ENCODE data around the gene HMCN2.
A peak's percentile ranks its signal among the peaks of the same experiment; 100 is the strongest.
"Not testable (repeated sequence)": the region's sequence is repeated elsewhere in the genome, so short reads cannot be mapped to it uniquely, and the experiment has no call there.

The HMCN2 gene

DNA sequence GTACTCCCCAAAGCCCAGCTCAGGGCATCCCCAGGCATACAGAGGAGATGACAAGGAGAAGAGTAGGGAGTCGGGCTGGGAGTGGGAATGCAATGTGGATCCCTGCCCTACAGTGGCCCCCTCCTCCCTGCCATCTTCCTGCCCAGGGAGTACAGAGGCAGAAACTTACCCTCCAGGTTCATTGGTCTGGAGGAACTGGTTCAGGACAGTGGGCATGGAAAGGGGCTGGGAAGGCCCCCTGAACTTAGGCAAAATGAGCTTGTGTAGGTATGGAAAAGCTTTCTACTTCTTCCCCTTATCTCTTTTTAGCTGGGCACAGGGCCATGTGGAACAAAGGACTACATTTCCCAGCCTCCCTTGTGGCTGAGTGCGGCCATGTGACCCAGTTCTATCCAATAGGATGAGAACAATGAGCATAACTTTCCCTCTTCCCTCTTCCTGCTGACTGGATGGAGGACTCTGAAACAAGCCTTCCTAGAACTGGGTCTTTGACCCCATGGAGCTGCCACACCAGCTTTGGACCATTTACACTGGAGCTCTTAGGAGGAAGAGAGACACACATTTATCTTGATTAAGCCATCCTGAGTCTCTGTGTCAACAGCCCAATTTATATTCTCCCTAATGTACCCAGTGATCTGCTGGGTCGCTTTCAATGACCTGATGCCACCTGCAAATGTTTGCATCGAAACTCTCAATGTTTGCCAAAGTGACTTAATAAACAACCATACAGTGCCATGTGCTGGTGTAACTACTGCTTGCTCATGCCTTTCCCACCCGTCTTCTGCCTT is 25.0 kb upstream of the HMCN2 start:
- DNase-seq, result peak; percentile 65

DNA sequence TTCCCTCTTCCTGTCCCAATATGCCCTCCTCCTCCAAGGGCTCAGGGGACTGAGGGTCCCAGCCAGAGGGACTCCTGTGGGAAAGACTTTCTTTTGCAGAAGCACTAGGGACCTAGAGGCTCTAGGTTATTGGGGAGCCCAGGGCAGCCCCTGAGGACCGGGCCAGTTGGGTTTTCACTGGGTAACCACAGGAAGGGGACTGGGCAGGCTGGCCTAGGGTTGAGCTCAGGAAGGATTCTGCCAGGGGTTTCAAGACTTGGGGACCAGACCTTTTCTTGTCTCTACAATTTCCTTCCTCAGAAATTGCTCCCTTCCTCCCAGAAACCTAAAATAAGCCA is 24.4 kb upstream of the HMCN2 start:
- DNase-seq, result no peak

DNA sequence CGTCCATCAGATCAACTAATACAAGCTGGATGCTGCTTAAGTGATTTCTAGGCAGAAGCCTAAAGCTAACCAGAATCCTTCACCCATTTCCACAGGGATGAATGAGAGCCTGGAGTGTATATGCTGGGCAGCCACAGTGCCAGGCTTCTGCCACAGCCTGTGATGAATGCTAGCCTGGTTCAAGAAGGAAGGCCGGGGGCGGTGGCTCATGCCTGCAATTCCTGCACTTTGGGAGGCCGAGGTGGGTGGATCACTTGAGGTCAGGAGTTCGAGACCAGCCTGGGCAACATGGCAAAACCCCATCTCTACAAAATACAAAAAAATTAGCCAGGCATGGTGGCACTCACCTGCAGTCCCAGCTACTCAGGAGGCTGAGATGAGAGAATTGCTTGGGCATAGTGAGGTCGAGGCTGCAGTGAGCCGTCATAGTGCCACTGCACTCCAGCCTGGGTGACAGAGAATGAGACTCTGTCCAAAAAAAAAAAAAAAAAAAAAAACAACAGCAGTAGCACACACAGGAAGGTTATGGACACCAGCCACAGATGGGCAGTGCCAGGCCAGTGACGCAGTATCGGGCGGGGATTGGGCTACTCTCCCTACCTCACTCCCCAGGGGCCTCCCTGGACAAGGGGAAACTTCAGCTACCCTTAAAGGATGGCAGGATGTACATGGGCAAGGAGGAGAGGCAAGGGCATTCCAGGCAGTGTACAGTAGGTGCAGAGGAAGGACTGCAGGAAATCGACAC is 23.1 kb upstream of the HMCN2 start:
- DNase-seq, result no peak

DNA sequence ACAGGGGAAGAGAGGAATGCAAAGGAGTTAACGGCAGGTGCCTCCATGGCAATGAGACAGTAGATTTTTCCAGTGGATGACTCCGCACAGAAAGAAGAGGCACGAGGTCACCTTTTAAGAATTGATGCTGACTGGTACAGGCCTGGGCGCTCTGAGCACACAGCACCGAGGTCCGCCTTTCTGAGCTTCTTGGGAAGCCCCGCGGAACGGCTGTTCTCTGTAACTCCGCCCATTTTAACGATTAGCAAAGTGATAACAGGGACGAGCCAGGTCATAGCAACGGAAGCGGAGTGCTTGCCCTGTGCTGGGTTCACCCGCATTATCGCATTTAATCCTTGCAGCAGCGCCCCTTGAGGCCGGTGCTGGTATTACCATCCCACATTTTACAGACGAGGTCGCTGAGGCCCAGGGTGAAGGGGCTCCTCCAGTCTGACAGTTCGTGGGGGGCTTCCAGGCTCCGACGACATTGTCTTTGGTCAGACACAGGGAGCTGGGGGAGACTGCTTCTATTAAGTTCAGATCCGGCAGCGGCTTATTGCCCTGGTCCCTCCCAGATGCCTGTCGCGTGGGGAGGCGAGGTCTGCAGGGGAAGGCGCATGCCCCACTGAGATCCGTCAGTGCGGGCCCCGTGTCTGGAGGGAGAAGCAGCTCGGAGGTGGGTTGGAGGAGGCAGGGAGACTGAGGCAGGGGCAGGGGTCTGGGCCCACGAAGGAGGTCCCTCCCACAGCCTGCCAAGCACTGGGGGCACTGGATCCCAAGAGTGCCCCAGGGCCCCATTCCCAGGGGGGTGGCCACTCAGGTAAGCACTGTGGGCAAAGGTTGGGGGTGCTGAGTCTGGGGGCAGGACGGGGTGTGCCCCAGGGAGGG is 22.3 kb upstream of the HMCN2 start:
- DNase-seq, result peak; percentile 78

DNA sequence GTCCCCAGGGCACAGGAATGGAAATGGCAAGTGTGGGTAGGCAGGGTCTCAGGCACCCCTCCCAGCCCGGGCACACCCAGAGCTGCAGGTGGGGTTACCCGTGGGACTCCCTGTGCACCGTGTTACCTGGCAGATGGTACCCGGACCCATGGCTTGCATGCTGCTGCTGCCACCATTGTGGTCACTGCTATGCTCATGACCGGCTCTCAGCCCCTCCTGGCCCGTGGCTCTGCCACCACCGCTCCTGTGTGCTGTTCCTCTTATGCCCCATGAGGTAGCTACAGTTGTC is 21.7 kb upstream of the HMCN2 start:
- no peak for DNase-seq

DNA sequence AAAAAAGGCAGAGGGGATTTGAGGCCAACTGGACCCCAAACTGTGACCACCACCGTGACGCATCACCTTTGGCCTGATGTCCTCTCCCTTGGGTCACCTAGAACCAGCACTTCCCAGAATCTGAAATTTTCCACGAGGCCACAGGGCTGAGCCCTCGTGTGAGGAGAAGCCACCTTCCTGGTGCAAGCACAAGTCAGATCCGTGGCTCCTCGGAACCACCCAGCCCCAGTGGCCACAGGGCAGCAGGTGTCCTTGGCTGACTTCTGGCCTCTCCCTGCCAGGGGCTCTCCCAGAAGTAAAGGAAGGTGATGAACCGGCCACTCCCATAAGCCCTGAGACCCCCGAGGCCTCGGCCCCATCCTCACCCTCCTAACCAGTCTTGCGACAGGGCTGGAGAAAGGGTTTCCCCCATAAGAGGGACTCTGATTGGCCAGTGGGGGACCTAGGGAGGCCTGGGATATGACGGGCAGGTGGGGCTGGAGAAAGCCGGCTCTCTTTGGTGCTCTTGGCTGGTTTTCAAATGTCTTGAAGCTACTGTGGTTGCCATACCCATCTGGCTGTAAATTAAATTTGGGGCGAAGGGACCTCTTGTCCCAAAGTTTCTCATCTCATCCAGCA is 20.9 kb upstream of the HMCN2 start:
- DNase-seq, result no peak

DNA sequence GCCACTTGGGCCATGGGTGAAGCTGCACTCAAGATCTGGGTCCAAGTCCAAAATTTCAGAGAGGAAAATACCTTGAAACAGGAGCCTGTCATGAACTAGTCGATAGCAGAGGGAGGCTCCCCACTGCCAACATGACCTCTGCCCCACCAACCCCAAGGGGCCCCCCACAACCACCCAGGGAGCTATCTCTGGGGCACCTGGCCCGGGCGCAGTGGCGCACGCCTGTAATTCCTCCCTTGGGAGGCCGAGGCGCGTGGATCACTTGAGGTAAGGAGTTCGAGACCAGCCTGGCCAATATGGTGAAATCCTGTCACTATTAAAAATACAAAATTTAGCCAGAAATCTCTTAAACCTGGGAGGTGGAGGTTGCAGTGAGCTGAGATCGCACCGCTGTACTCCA is 20.1 kb upstream of the HMCN2 start:
- DNase-seq, result no peak

DNA sequence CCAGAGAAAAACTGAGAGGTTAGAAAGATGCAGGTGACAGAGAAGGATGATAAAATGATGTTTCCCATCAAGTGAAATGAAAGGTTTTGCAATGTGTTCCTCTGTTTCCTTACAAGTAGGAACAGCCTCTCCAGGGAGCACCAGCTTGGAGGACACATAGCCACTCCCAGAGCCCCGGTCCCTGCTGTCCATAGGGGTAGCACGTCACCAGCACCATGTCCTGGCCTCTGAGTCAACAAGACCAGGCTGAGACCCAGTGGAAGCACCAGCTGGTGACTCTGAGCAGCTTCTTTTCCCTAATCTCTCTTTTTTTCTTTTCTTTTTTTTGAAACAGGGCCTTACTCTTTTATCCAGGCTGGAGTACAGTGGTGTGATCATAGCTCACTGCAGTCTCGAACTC is 19.4 kb upstream of the HMCN2 start:
- DNase-seq, result no peak

DNA sequence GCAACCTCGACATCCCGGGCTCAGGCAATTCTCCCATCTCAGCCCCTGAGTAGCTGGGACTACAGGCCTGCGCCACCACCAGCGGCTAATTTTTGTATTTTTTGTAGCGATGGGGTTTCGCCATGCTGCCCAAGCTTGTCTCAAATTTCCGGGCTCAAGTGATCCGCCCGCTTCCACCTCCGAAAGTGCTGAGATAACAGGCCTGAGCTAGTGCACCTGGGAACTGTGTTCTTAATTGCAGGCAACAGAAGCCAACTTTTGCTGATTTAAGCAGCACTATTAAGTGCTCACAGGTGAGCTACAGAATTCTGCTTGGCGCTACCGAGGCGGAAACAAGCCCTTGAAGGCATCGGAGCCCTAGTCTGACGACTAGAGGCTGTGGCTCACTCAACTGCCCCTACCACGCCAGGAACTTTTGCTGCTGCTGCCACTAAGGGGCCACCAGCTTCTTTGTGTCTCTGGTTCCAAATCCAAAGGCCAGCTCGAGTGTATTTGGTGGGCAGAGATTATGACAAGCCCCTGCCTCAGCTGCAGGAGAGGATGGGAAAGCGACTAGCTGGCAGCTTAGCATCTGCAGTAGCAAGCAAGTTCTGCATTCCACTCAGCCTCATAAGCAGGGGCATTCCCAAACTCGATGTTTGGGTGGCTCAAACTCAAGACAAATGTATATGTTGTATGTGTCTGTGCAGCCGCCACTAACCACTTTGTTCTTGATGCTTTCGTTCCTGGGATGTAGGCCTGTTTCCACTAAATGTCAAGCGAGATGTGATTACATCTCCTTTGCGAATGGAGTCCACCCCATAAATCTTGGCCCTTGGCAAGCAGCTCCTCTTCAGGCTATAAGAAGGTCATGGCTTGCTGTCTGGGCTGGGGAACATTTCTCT is 10.6 kb upstream of the HMCN2 start:
- DNase-seq, result no peak

DNA sequence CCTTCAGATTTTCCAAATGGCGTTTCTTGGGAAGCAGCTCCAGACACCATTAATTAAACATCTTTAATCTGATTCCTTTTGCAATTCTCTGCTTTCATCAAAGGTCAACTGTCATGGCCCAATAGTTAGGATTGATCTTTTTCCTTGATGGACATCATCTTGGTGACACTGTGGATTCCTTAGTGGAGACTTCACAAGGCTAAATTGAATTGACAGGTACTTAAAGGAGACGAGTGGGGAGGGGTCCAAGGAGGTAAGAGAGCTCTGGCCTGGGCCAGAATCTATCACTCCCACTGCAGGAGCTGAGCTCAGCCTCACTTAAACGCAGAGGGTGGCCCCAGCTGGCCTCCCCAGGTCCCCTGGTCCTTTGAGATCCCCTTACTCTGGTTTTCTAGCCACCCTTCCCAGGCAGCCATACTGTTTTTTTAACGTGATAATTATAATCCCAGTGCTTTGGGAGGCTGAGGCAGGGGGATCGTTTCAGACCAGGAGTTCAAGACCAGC is 9.9 kb upstream of the HMCN2 start:
- DNase-seq, result no peak

DNA sequence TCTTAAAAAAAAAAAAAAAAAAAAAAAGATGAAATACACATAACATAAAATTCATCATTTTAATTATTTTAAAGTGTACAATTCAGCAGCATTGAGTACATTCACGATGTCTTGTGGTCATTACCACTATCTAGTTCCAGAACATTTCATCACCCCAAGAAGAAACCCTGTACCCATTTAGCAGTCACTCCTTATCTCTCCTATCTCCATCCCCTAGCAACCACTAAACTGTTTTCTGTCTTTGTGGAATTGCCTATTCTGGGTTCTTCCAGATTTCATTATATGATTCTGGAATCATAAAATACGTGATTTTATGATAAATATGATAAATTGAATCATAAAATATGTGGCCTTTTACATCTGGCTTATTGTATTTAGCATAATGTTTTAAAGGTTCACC is 8.9 kb upstream of the HMCN2 start:
- no peak for DNase-seq

DNA sequence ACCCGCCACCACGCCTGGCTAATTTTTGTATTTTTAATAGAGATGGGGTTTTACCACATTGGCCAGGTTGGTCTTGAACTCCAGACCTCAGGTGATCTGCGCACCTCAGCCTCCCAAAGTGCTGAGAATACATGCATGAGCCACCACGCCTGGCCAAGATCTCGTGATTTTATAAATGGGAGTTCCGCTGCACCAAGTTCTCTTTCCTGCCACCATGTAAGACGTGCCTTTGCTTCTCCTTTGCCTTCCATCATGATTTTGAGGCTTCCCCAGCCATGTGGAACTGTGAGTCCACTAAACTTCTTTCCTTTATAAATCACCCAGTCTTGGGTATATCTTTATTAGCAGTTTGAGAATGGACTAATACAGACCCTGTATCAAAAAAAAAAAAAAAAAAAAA is 7.4 kb upstream of the HMCN2 start:
- not testable (repeated sequence) for DNase-seq

DNA sequence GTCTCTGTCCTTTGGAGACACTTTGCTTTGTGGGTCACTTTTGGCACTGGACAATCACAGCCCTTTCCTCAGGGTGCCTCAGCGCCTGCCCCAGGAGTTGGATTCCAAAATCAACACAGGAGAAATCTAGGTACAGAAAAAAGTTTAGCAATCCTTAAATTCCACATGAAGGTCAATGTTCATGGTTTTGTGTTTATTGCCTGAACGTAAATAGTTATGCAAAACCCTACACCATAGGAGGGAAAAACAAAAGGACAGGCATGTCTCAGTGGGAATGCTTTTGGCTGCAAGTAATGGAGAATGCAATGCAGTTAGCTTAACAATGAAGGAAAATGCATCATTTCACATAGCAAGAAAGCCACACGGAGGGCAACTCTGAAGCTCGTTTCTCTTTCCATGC is 6.5 kb upstream of the HMCN2 start:
- no peak for DNase-seq

DNA sequence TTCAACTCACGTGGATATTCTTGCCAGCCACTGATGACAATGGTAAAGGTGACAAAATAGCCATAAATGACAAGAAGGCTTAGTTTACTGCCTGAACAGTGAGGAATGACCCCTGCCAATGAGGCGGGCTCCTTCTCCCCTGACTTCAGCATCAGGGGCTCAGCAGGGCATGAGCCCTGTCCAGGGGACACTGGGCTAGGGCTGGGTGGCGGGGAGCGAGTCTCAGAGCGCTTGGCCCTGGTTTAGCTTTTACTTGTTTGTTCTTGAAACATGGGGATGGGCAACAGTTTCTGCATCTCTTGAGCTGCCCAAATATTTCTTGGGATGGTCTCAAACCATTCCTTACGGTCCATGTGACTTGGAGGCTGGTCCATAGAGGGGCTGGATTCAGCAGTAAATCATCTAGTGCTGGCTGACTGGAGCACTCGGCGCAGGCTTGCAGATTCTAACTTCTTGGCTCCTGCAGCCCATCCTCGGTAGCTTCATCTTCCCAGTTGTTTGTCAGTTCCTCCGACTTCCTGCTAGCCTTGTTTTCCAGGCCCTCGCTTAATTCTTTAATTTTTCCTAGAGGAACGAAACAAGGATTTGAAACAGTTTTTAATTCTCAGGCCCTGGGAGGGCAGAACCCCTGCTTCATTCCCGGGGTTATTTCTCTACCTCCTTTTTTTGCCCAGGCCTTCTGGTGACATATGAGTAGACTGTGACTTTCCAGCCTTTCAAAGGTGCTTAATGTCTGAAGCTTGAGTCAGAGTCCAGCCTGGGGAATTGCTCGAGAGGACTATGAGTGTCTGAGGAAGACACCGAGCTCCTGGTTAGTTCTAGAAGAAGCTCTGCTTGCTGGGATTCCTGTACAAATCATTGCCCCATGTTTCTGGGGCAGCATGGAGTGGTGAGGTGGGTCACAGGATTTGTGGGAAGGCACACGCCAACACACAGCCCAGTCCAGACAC is 4.5 kb upstream of the HMCN2 start:
- DNase-seq, result no peak

DNA sequence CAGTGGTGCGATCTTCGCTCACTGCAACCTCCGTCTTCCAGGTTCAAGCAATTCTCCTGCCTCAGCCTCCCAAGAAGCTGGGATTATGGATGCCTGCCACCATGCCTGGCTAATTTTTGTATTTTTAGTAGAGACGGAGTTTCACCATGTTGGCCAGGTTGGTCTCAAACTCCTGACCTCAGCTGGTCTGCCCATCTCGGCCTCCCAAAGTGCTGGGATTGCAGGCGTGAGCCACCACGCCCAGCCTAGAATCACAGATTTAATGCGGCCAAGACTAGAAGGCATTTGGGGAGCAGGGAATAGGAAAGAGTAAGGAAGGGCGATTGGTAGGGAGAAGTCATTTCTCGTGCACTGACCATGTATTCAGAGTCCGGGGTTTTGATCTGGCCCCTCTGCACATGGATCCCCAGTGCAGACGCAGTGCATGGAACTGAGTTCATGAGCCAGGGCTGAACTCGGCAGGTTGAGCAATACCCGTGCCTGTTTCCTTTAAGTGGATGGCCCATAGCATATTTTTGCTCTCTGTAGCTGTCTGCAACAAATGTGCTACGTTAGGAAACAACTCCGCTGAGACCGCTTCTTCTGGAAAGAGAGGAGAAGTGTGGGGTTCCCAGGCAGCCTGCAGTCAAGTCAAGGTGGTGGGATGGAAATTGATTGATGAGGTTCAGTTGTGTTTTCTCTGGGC is 3.4 kb upstream of the HMCN2 start:
- DNase-seq, result no peak

DNA sequence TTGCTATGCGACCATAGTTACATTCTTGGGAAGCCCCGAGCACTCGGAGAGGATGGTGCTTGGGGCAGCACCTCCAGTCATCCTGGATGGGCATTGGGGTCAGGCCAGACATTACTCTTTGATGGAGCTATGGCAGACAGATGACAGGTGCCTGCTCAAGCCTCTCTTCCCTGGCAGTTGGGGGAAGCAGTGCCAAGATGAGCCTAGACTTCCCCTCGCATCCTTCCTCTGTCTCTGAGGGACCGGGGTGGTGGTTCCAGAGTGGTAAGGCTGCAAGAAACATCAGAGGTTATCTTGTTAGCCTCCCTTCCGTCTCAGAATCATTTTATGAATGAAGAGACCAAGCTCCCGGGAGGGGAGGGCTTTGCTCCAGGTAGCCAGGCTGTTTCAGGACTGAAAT is 2.8 kb upstream of the HMCN2 start:
- DNase-seq, result no peak

DNA sequence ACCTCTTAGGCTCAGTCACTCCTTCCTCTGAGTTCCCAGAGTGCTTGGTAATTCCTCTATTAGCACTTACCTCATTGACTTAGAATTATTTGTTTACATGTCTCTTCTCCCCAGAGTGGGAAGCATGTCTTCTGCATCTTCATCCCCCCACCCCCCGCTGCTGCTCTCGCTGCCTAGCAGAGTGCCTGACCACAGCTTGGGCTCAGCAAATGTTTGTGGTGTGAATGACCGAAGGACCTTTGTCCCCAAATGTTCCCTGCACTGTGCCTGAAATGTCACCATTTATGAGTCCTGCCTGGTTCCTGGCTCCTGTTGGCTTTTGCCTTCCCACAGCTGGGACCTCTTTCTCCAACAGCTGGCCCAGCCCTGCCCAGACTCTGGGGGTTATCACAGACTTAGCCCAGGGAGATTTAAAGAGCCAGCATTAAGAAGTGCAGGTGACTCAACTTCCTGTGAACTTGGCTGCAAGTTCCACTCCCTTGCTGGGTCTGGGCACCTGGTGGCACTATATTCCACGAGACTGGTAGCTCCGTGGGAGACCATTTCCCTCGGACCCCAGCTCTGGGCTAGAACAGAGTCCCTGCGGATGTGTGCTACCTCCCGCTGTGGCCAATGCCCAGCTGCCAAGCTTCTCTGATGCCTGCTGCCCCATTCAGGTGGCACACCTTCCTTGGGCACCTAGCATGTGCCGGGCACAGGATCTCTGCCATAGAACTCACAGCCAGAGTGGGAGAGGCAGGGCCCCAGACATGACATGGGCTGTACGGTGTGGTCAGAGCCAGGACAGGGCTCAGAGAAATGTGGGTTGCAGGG is 1.8 kb upstream of the HMCN2 start:
- DNase-seq, result no peak

DNA sequence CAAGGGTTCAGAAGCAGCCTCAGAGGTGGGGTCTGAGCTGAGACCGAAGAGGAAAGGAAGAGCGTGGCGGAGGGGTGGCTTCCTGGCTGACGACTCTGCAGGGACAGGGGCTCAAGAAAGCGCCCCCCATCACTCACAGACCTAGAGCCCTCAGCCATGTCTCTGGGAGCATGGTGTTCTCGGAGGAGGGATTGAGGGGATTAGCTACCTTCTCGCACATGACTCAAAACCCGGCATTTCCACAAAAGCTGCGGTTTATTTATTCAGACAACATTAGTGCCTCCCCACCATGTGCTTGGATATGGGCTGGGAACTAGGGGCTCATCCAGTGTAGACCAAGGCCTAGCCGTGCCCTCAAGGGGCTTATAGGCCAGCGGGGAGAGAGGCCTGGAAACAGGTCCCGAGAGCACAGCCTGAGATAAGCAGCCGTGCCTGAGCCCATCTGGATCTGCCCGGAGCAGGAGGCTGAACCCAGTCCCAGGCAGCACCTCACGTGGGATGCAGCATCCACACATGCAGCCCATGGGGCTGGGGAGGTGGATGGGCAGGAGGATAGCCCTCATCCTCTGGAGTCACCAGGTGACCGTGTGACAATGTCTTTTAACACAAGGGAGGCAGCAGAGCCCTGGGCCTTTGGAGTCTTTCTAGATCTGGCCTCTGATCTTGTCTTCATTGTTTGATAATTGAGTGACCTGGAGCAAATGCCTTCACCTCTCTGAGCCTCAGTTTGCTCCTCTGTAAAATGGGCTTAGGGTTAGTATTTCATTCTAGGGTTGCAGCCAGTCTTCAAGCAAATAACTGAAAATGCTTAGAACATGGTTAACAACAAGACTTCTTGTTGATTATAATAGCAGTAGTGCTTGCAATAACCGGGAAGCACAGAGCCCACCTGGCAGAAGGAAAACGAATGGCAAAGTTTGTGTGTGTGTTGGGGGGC is 878 bp upstream of the HMCN2 start:
- no peak for DNase-seq

All from suppressor macrophage treated with lipopolysaccharide for 4 hours (primary cell).